GM12865 (cell line): ENCODE measurements around the gene OR52H1.

Source experiments
- DNase-seq: peaks from one replicate; pipeline ENCODE4 v3.0.0; 2010; ENCODE audit warnings: low read depth
- H3K4me3 ChIP-seq: 2 replicates; pipeline ENCODE4 v1.5.1; 2011; ENCODE audit warnings: mild to moderate bottlenecking, low read depth, low read length, control low read depth
- TF ChIP-seq, protein P1 (sequence below): IDR thresholded peaks from 2 replicates; pipeline ENCODE4 v1.5.1; 2011; ENCODE audit warnings: low read length, control low read depth, low read depth, inconsistent platforms; ENCODE audit not compliant: insufficient read depth; ENCODE audit errors: missing control alignments

Gene OR52H1

DNA sequence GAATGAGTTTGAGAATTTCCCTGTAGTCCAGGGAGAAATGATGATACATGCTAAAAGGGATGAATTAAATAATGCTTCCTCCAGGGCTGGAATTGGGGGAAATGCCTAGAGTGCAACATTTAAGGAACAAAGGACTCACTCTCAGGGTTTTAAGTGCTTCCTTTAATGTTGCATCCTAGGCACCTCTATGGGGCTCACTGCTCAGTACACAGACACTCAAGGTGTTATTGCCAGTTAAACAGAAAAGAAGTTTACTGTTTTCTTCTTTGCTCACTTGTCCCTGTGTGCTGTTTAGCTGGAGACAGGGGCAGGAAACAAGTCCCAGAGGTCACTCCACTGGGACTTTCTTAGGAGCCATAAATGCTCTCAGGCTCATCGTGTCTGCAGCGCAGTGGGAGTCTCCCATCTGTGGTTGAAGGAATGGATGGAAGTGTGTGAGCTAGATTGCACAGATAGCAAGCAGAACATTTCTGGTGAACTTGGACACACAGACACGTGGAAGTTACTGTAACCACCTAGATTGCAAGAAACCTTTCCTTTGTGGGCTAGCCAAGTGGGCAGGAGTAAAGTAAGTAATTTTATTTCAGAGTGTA lies 8.4 kb upstream of the OR52H1 start:
- TF ChIP-seq, protein P1, sequence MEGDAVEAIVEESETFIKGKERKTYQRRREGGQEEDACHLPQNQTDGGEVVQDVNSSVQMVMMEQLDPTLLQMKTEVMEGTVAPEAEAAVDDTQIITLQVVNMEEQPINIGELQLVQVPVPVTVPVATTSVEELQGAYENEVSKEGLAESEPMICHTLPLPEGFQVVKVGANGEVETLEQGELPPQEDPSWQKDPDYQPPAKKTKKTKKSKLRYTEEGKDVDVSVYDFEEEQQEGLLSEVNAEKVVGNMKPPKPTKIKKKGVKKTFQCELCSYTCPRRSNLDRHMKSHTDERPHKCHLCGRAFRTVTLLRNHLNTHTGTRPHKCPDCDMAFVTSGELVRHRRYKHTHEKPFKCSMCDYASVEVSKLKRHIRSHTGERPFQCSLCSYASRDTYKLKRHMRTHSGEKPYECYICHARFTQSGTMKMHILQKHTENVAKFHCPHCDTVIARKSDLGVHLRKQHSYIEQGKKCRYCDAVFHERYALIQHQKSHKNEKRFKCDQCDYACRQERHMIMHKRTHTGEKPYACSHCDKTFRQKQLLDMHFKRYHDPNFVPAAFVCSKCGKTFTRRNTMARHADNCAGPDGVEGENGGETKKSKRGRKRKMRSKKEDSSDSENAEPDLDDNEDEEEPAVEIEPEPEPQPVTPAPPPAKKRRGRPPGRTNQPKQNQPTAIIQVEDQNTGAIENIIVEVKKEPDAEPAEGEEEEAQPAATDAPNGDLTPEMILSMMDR, result no peak
- no peak for DNase-seq

DNA sequence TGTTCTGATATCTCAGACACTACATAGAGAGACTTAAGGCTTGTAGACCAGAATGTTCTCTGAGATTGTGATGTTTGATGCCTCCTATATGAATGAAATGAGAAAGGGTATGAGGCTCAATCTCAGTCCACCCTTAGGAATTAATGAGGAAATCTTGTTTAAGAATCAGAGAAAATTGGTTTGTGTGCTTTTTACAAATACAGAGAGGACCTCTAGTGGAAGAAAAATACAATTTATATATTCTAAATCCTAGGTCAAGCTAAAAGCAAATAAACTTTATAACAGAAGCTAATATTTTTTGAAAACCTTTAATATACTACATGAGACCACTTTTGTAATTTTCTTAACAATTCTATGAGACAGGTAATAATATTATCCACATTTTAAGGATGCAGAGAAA lies 5.0 kb upstream of the OR52H1 start:
- no peak overlapping the region for H3K4me3 ChIP-seq
- TF ChIP-seq, protein P1, result no peak
- no peak for DNase-seq

More for the DNA sequence above, 8.4 kb upstream of the OR52H1 start:
- H3K4me3 ChIP-seq, result no peak overlapping the region

DNA sequence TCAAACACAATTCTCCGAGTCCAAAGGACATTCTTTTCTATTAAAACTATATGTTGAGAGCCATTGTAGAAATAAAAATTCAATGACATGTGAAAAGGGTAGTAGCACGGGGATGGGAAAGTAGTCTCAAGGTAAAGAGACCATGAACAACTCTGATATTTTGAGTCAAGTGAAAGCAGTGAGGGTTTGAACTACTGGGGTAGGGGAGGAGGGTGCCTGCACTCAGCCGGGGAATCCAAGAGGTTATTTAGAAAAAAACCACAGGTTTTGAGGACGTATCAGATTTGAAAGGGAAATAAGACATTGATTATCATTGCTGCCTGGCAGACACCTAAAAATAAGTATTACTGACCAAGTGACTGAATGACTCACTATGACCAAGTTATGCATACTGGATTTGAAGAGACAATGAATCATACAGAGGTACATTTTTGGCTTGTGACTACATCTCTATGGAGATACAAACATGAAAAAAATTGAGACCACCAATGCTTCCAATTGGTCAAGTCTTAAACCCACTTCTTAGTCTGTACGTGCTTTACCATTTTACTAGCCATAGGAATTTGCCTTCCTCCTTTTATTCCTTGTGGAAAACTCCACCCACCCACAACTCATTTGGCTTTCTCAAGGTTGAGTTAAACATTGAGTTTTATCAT lies 2.2 kb upstream of the OR52H1 start:
- DNase-seq, result peak; percentile 14
- TF ChIP-seq, protein P1, result no peak
- H3K4me3 ChIP-seq, result no peak overlapping the region

DNA sequence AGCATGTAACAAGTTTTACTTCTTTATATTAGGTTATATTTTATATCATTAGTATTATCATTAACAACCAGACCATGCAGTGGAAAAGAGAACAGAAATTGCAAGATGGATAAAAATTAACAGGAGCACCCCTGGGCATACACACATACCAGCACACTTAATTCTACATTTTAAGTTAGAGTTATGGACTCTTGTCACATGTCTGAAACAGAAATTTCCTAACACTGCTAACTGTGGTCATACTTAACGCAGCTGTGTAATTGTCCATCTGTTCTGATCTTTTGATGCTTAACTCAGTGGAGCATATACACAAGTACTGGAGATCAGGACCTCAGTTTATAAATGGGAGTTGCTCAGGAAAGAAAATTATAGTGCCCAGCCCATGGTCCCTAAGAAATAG lies 358 bp downstream of the OR52H1 start:
- H3K4me3 ChIP-seq, result no peak overlapping the region
- TF ChIP-seq, protein P1, result no peak
- no peak for DNase-seq

DNA sequence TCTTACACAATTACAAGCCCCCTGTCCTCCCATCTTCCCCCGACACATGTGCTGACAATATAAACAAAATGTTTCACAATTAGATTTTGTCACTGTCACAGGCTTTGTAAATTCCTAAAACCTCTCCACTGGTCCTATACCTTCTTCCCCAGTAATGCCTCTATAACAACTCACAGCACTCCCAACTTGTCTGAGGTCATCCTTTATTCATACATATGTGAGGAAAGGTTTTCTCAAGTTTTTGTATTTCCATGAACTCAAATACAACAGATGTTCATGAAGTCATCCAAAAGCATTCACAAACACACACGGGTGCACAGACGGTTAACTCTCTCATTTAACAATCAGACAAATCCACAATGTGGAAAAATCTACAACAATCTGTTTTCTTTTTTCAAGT lies 1.9 kb downstream of the OR52H1 start:
- no peak overlapping the region for H3K4me3 ChIP-seq
- no peak for DNase-seq
- TF ChIP-seq, protein P1, result no peak

DNA sequence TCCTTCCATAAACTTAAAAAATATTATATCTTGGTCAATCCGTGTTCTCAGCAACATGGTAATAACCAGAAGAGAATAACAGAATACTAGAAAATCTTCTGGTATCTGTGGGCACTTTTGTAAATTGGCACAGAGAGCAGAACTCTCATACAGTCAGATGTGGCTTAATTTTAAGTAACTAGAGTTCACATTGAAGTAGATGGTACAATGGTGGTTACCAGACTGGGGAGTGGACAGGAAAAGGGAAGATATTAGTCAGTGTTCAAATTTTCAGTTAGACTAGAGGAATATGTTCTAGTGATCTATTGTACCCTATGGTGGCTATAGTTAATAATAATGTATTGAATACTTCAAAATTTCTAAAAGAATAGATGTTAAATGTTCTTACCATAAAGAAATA lies 6.9 kb downstream of the OR52H1 start:
- no peak overlapping the region for H3K4me3 ChIP-seq
- TF ChIP-seq, protein P1, result no peak
- DNase-seq, result no peak

DNA sequence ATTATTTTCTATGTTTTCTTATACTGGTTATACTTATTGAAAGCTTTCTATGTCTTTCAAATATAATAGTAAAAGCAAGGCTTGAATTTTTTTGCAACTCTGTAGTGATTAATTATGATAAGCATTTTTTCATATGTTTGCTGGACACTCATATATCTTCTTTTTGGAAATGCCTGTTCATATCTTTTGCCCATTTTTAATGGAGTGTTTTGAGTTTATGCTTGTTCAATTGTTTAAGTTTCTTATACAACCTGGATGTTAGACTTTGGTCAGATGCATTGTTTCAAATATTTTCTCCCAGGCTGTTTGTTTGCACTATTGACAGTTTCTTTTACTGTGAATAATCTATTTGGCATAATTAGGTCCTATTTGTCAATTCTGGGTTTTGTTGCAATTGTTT lies 11.9 kb downstream of the OR52H1 start:
- DNase-seq, result no peak
- TF ChIP-seq, protein P1, result no peak
- H3K4me3 ChIP-seq, result no peak overlapping the region
